Middle frontal gyrus (tissue), 1 donor: ENCODE measurements around the gene LAMP5.

Experiments
- DNase-seq: peaks from one replicate; pipeline ENCODE4 v3.0.0-alpha.2; 2015; ENCODE audit warnings: low spot score; ENCODE audit errors: extremely low spot score

Gene LAMP5

DNA sequence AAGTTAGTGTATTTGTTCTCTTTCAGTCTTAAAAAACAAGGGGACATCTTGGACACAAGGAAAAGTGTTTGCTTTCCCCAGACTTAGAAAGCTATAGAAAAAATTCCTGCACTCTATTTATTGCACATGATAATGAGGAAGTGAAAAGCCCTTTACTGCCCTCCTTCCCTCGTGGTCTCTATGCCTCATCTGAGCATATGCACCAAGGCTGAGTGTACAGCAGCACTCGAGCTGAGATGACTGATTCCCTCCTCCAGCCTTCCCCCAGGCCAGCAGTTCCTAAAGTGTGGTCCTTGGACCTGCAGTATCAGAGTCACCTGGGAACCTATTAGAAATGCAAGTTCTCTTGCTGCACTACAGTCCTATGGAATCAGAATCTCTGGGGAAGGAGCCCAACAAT lies 14.3 kb upstream of the LAMP5 start:
- no peak for DNase-seq

DNA sequence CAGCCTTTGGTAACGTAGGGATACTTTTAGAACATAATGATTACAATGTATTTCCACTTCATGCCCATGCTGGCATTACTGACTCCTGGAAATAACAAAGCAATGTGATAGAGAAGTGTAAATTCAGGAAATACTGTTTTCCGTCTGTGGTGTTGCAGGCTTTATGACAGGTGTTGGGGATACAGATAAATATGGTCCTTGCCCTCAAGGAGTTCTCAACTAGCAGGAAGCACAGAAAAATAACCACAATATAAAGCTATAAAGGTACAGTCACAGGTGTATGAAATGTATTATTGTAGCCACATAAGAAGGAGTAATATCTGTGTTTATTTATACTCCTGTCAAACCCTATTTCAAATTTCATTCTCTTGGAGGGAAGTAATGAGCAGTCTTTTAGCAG lies 12.9 kb upstream of the LAMP5 start:
- DNase-seq, result no peak

GRCh38 chr20:9503526-9504245 lies 10.7 kb upstream of the LAMP5 start:
- DNase-seq, result no peak

- no peak for DNase-seq
Observed at GRCh38 chr20:9506280-9506821, 8.0 kb upstream of the LAMP5 start.

DNA sequence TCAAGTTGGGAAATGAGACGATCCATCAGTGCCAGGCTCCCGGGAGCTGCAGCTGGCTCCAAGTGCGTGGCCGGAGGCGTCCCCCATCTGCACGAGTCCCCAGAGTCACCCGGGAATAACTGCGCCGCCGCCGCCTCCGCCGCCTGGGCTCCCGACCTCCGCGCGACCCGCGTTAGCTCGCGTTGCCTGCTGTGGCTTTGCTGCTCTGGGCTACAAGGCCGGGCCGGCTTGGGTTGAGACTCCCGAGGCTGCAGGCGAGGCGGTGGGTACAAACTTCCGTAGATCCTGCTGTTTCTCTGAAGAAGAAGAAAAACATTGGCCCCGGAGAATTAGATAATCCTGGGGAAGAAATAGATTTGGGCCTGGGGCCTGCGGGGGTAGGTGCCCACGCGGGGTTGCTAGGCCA lies 7.4 kb upstream of the LAMP5 start:
- no peak for DNase-seq

- no peak for DNase-seq
Observed at GRCh38 chr20:9507544-9508239, 6.7 kb upstream of the LAMP5 start.

DNA sequence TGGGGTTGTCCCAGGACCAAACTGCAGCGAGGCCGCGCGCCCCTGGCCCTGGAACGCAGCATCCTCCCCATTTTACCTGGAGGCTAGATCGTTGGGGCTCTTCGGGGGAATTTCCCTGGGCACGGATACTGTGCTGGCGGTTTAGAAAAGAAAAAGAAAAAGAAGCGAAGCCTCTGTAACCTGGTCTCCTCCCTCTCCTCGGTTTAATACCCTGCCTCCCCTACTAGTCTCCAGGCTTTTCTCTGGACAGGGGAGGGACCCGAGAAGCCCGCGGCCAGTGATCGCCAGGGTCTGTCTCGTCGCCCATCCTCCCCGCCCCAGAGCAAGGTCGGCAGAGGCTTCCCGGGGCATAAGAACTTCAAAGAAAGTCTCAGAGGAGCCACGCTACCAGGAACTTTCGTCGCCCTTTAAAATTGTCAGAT lies 6.1 kb upstream of the LAMP5 start:
- DNase-seq, result no peak

DNA sequence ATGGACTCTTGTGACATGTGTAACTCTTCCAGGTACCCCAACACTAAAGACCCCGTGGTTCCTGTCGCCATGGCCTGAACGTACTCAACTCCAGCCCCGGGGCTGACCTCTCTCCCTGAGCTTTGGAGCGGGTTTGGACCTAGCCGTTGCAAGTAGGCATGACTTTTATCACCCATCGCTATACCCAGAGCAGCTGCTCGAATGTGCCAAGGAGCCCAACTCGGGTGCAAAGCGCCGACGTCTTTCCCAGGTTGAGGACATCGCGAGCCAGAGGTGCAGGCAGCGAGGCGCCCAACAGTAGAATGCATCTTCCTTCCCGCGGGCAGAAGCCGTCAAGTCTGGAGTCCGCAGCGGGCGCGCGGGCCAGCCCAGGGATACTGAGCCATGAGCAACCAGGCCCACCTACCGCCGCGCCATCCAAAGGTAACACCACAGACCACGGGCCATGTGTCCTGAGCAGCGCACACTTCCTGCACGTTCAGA lies 5.7 kb upstream of the LAMP5 start:
- DNase-seq, result no peak

DNA sequence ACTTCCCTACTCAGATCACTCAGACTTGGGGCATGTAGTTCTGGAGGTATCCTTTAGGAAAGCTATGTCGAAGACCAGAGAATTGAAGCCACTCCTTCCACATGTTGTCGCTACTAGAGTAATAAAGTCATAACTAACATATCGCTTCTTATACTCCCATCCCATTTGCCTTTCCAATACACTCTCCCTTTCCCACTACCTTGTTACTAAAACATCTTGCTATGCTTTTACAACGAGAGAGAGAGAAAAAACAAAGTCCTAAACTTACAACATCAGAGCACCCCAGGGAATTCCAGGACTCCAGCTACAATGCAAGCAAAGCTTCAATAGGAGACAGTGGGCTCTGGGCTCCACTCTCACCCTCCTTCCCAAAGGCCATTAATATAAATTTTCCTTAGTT lies 5.1 kb upstream of the LAMP5 start:
- no peak for DNase-seq

DNA sequence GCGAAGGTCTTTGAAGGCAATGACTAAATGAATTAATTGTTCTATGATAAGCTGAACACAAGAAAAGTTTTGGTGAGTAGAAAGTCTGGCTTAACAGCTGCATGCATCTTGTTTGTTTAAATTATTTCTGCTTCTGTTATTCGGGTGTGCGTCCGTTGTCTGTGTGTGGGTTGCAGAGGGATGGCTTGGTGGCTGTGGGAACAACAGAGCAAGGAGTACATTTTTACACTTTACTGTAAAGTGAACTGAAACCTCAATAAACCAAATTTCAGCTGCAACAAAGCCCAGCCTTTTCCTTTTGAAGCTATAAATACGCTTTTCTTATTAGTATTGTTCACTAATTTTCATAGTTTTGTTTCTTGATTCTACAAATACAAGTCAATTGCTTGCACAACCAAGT lies 3.5 kb upstream of the LAMP5 start:
- DNase-seq, result no peak

- no peak for DNase-seq
Observed at GRCh38 chr20:9514072-9514460, 324 bp upstream of the LAMP5 start.

DNA sequence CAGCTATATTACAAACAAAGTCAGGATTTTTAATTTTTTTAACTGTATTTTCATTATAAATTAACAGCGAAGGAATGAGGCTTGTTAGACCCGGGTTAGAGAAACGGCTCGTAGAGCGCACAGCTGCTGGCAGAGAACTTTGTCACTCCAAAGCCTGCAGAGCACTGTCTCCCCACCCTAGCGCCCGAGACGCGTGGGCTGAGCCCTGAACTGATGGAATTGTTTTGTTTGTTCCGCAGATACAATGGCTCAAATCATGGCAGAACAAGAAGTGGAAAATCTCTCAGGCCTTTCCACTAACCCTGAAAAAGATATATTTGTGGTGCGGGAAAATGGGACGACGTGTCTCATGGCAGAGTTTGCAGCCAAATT lies 810 bp downstream of the LAMP5 start:
- no peak for DNase-seq

GRCh38 chr20:9515741-9516233 lies 1.4 kb downstream of the LAMP5 start:
- no peak for DNase-seq

GRCh38 chr20:9516234-9516871 lies 2.0 kb downstream of the LAMP5 start:
- no peak for DNase-seq

- DNase-seq, result no peak
Observed at GRCh38 chr20:9517297-9518162, 3.1 kb downstream of the LAMP5 start.

DNA sequence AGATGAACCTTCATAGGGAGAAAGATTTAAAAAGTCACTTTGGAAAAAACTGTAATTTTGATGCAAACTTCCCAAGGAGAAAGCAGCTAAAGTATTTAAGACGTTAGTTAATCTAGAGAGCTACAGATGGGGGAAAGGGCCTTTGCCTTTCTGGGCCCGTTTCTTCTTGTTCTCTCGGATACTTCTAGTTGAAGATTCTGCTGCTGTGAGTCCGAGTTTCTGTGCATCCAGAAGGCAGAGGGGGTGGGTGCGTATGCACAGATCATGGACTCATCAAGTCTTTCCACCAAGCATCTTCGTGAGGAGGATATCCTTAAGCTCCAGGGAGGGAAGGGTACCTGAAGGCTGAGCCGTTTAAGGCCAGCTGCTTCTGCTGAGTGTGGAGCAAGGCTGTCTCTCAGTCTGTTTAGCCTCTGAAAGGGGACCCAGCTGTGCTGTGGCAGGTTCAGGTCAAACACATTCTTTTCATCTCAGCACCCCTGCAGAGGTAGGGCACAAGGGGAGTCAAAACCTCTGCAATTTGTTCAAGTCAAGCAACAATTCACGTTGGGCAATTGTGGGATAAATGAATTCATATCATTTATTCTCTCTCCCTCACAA lies 4.3 kb downstream of the LAMP5 start:
- DNase-seq, result no peak

DNA sequence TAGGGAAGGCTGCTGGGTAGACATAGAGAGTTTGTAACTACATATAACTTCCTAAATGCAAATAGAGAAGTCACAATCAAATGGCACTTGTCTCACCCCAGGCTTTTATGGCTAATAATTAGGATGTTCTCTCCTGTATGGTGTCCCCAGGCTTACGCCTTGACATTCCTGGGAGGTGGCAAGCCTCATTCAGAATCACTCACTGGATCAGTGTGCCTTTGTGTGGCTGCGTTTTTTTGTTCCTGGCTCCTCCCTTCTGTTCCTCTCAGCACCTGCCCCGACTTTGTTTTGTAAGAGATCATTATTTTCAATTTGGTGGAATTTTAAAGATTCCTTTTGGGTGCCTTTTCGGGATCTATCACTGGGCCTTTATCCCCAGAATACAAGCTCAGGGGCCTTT lies 5.7 kb downstream of the LAMP5 start:
- DNase-seq, result no peak

GRCh38 chr20:9523636-9524035 lies 9.2 kb downstream of the LAMP5 start:
- no peak for DNase-seq

GRCh38 chr20:9531581-9531980 lies 17.2 kb downstream of the LAMP5 start:
- DNase-seq, result no peak

DNA sequence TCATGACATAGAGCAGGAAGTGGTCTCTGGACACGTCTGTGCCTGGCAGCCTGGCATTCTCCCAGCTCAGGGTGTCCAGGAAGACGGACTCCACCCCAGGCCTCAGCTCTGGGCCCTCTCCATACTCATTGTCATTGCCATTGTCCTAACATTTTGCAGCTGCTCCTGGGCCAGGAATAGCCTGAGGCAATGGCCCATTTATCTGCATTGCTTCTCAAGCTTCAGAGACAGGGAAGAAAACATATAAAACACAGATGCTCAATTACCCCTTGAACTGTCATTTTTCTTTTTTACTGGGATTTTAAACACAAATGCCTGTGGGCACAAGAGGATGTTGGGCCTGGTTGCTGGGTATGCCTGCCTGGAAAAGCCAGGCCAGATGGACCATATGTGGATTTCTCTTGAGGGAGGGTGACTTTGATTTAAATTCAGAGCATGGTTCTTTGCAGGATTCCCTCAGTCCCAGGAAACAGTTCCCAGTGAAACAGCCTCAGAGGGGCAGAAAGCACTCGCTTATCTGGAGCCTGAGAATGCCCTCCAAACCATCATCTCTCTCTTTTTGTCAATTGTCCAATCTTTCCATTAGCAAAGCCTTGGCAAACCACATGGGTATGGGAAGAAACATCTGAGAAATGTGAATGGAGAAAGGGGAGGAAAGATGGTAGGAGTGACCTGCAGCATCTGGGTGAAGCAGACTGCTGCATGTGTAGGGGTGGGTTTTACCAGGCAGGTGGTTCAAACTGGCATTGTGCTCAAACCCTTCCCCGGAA lies 17.9 kb downstream of the LAMP5 start:
- no peak for DNase-seq
